Gastrocnemius medialis (tissue), 4 donors: ENCODE measurements around the gene DDI2. TPM values are rescaled to one million over a fixed set of nuclear protein-coding genes. Genes with fewer than 3 reads are reported as not detected.

Experiments
- ATAC-seq, 2 donors: fragments of 150-250 bp; one replicate each; pipeline ENCODE4 v1.9.1; 2016
- DNase-seq, 2 donors: peaks; one replicate each; pipeline ENCODE4 v3.0.0-alpha.2; 2019
- H3K27ac ChIP-seq, 4 donors: fragments of 200-600 bp; sonication (generic); 1 replicate in 1 of 4; 2 replicates in 3 of 4; pipeline ENCODE4 v1.5.1; 2016 to 2018; ENCODE audit warnings: mild to moderate bottlenecking in 2 of 4, moderate library complexity in 1 of 4
- H3K27me3 ChIP-seq, 3 donors: fragments of 200-600 bp; sonication (generic) in 2 of 3; 1 replicate in 1 of 3; 2 replicates in 2 of 3; pipeline versions ENCODE4 v1.5.1 to v1.6.0; 2016 to 2019; ENCODE audit warnings: mild to moderate bottlenecking in 1 of 3, moderate library complexity in 1 of 3
- H3K36me3 ChIP-seq, 2 donors: fragments of 200-600 bp; sonication (generic) in 1 of 2; one replicate each; pipeline ENCODE4 v1.5.1; 2017 to 2018
- H3K4me1 ChIP-seq, 2 donors: fragments of 200-600 bp; sonication (generic) in 1 of 2; one replicate each; pipeline ENCODE4 v1.5.1; 2016 to 2017; ENCODE audit warnings: mild to moderate bottlenecking in 2 of 2
- H3K4me3 ChIP-seq, 4 donors: fragments of 200-600 bp; sonication (generic) in 3 of 4; 1 replicate in 1 of 4; 2 replicates in 3 of 4; pipeline ENCODE4 v1.5.1; 2016 to 2019; ENCODE audit warnings: mild to moderate bottlenecking in 2 of 4
- H3K9me3 ChIP-seq, 3 donors: fragments of 200-600 bp; sonication (generic) in 2 of 3; 1 replicate in 1 of 3; 2 replicates in 2 of 3; pipeline ENCODE4 v1.5.1; 2016 to 2019
- POLR2A ChIP-seq, 2 donors: fragments of 450-650 bp; IDR thresholded peaks; one replicate each; pipeline ENCODE4 v1.6.1; 2017; ENCODE audit warnings: antibody characterized with exemption in 2 of 2, mild to moderate bottlenecking in 2 of 2, moderate library complexity in 2 of 2
- in situ Hi-C, 4 donors: fragments of 200-750 bp; cut with MboI; loops; one replicate each; pipeline versions ENCODE4 v1.15.0 to v1.8.0; 2017; ENCODE audit warnings: low sequenced_read_pairs in 4 of 4
- intact Hi-C: fragments of 100-400 bp; cut with DNase I; formaldehyde crosslinking; loops from one replicate; pipeline ENCODE4 v1.15.1; 2023; ENCODE audit warnings: low total_unique reads
- total RNA-seq, 4 donors: library from RNA; depleted of rRNA; stranded (reverse); fragments of >200 nt; gene quantifications; one replicate each; pipeline versions ENCODE4 v1.1.0 to v1.2.3, GENCODE V29; 2016
- TF ChIP-seq, protein P1 (sequence below), 5 experiments: fragments of 450-650 bp in 3 of 5; fragments of 200-600 bp in 2 of 5; sonication (generic) in 2 of 5; IDR thresholded peaks in 4 of 5; conservative IDR thresholded peaks in 1 of 5; 1 replicate in 4 of 5; 2 replicates in 1 of 5; pipeline ENCODE4 v1.5.1; 2016 to 2019; ENCODE audit warnings: antibody characterized with exemption in 5 of 5, mild to moderate bottlenecking in 3 of 5, moderate library complexity in 3 of 5

Gene DDI2
- total RNA-seq, 4 donors from 2014 or later: 19.0 to 86.7 (median 34.2) TPM

- no peak for ATAC-seq
- TF ChIP-seq, protein P1, sequence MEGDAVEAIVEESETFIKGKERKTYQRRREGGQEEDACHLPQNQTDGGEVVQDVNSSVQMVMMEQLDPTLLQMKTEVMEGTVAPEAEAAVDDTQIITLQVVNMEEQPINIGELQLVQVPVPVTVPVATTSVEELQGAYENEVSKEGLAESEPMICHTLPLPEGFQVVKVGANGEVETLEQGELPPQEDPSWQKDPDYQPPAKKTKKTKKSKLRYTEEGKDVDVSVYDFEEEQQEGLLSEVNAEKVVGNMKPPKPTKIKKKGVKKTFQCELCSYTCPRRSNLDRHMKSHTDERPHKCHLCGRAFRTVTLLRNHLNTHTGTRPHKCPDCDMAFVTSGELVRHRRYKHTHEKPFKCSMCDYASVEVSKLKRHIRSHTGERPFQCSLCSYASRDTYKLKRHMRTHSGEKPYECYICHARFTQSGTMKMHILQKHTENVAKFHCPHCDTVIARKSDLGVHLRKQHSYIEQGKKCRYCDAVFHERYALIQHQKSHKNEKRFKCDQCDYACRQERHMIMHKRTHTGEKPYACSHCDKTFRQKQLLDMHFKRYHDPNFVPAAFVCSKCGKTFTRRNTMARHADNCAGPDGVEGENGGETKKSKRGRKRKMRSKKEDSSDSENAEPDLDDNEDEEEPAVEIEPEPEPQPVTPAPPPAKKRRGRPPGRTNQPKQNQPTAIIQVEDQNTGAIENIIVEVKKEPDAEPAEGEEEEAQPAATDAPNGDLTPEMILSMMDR (IDR thresholded peaks at IDR 0.05 in 4 of 5, conservative IDR thresholded peaks at IDR 0.05 in 1 of 5): no peak
- no peak for TF ChIP-seq POLR2A (IDR thresholded peaks at IDR 0.05)
- H3K4me1 ChIP-seq: peaks cover 78 to 79% of the 10 kb centered on the region in 2 donors
Measured at GRCh38 chr1:15621975-15622374, 4.7 kb downstream of the DDI2 start.

GRCh38 chr1:15622712-15623373 is 5.6 kb downstream of the DDI2 start:
- no peak for ATAC-seq
- Histone ChIP-seq H3K27ac (peak overlapping the region; percentile 93 to 98 (median 95)), H3K4me3 (peak overlapping the region in 1 of 4 donors; percentile 71), H3K4me1 (peaks cover 85 to 88% of the 10 kb centered on the region in 2 donors), H3K27me3 (no peaks in the 10 kb centered on the region), H3K36me3 (no peaks in the 10 kb centered on the region), H3K9me3 (no peaks in the 10 kb centered on the region)
- intact Hi-C loops: loop anchor here (10.0 kb wide), 1 partner anchor 212 kb away; no protein-coding TSS in a partner anchor
- TF ChIP-seq, protein P1 (IDR thresholded peaks at IDR 0.05 in 4 of 5, conservative IDR thresholded peaks at IDR 0.05 in 1 of 5): no peak
- in situ Hi-C loops: no loop called here
- no peak for DNase-seq

More at GRCh38 chr1:15621975-15622374, 4.7 kb downstream of the DDI2 start:
- Histone ChIP-seq H3K27ac (peak overlapping the region; percentile 93 to 98 (median 95)), H3K4me3 (peak overlapping the region in 1 of 4 donors; percentile 71), H3K9me3 (no peaks in the 10 kb centered on the region), H3K27me3 (no peaks in the 10 kb centered on the region), H3K36me3 (no peaks in the 10 kb centered on the region)
- in situ Hi-C loops: no loop called here
- intact Hi-C loops: loop anchor here (10.0 kb wide), 1 partner anchor 213 kb away; no protein-coding TSS in a partner anchor
- DNase-seq: no peak

DNA sequence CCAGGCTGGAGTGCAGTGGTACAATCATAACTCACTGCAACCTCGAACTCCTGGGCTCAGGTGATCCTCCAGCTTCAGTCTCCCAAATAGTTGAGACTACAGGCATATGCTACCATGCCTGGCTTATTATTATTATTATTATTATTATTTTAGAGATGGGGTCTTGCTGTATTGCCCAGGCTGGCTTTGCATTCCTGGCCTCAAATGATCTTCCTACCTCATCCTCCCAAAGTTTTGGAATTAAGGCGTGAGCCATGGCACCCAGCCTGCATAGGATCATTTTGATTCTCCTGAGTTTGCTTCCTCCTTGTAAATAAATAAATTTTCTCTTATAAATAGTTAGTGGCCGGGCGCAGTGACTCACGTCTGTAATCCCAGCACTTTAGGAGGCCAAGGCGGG is 6.2 kb downstream of the DDI2 start:
- Histone ChIP-seq H3K27ac (peak overlapping the region; percentile 93 to 98 (median 95)), H3K27me3 (no peaks in the 10 kb centered on the region), H3K4me3 (no peak overlapping the region), H3K4me1 (peaks cover 91% of the 10 kb centered on the region in 2 donors), H3K9me3 (no peaks in the 10 kb centered on the region), H3K36me3 (no peaks in the 10 kb centered on the region)
- TF ChIP-seq, protein P1 (IDR thresholded peaks at IDR 0.05 in 4 of 5, conservative IDR thresholded peaks at IDR 0.05 in 1 of 5): no peak
- no peak for TF ChIP-seq POLR2A (IDR thresholded peaks at IDR 0.05)
- intact Hi-C loops (loop anchor here (10.0 kb wide), 1 partner anchor 211 kb away; no protein-coding TSS in a partner anchor), in situ Hi-C loops (no loop called here)
- DNase-seq: no peak
- no peak for ATAC-seq

DNA sequence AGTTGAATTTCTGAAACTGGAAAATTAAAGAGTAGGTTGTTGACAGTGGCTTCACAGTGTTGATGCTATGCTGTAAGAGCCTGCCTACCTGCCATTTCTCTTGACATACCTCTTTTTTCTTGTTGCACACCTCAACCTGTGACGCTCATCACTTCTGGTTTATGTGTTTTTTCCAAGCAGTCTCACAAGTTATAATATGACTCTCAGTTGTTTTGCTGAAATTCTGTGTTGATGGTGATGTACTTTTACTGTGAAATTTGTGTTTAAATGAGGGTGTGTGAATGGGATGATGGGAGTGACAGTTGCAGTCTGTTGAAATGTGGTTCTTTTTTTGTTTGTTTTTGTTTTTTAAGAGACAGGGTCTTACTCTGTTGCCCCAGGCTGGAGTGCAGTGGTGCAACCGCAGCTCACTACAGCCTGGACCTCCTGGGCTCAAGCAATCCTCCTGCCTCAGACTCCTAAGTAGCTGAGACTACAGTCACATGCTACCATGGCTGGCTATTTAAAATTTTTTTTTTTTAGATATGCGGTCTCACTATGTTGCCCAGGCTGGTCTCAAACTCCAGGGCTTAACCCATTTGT is 7.0 kb downstream of the DDI2 start:
- no peaks in the 10 kb centered on the region for H3K36me3 ChIP-seq
- intact Hi-C loops (loop anchor here (10.0 kb wide), 1 partner anchor 211 kb away; no protein-coding TSS in a partner anchor), in situ Hi-C loops (no loop called here)
- no peak for DNase-seq
- no peak overlapping the region for H3K4me3 ChIP-seq
- H3K27ac ChIP-seq: peak overlapping the region; percentile 93 to 98 (median 95)
- TF ChIP-seq, protein P1 (IDR thresholded peaks at IDR 0.05 in 4 of 5, conservative IDR thresholded peaks at IDR 0.05 in 1 of 5): no peak
- TF ChIP-seq POLR2A (IDR thresholded peaks at IDR 0.05): no peak
- H3K4me1 ChIP-seq: peaks cover 88 to 94% of the 10 kb centered on the region in 2 donors
- no peaks in the 10 kb centered on the region for H3K27me3 ChIP-seq
- H3K9me3 ChIP-seq: no peaks in the 10 kb centered on the region
- no peak for ATAC-seq
